Transverse colon (tissue), 4 donors: ENCODE results near the gene PSMD7. TPM values are rescaled to one million over a fixed set of nuclear protein-coding genes. Genes with fewer than 3 reads are reported as not detected.

Source experiments
- DNase-seq: peaks from one replicate; pipeline ENCODE4 v3.0.0-alpha.2; 2019
- H3K27ac ChIP-seq, 4 donors: fragments of 200-600 bp; sonication (generic); 2 replicates each; pipeline ENCODE4 v1.5.1; 2016 to 2018; ENCODE audit warnings: inconsistent platforms in 4 of 4
- H3K27me3 ChIP-seq: fragments of 200-600 bp; sonication (generic); 2 replicates; pipeline ENCODE4 v1.5.1; 2017; ENCODE audit warnings: inconsistent platforms
- H3K36me3 ChIP-seq, 4 donors: fragments of 200-600 bp; sonication (generic); 2 replicates each; pipeline ENCODE4 v1.5.1; 2017 to 2019; ENCODE audit warnings: inconsistent platforms in 4 of 4
- H3K4me1 ChIP-seq, 4 donors: fragments of 200-600 bp; sonication (generic); 2 replicates each; pipeline ENCODE4 v1.5.1; 2017 to 2020; ENCODE audit warnings: inconsistent platforms in 4 of 4
- H3K4me3 ChIP-seq, 4 donors: fragments of 200-600 bp; sonication (generic); 1 replicate in 1 of 4; 2 replicates in 3 of 4; pipeline versions ENCODE4 v1.5.1 to v1.6.1; 2017 to 2019; ENCODE audit warnings: inconsistent platforms in 4 of 4
- H3K9me3 ChIP-seq, 2 donors: fragments of 200-600 bp; sonication (generic); 2 replicates each; pipeline ENCODE4 v1.5.1; 2017 to 2019; ENCODE audit warnings: inconsistent platforms in 2 of 2
- EP300 ChIP-seq: sonication (generic); formaldehyde crosslinking; IDR thresholded peaks from one replicate; pipeline ENCODE4 v1.6.1; 2017; ENCODE audit warnings: antibody characterized with exemption, low read depth
- POLR2A ChIP-seq: fragments of 450-650 bp; IDR thresholded peaks from one replicate; pipeline ENCODE4 v1.6.1; 2016; ENCODE audit warnings: antibody characterized with exemption, mild to moderate bottlenecking, moderate library complexity
- POLR2AphosphoS5 ChIP-seq, 3 donors: sonication (generic); formaldehyde crosslinking; IDR thresholded peaks; one replicate each; pipeline ENCODE4 v1.6.1; 2016; ENCODE audit warnings: antibody characterized with exemption in 3 of 3
- WGBS, 2 donors: methylation state at CpG; one replicate each; pipeline ENCODE4 v1.1.5; 2018; ENCODE audit warnings: low coverage in 1 of 2; 5-methylcytosine and 5-hydroxymethylcytosine counted together
- in situ Hi-C, 4 donors: fragments of 200-750 bp; cut with MboI; loops; one replicate each; pipeline versions ENCODE4 v1.15.0 to v1.15.1; 2017; ENCODE audit warnings: low sequenced_read_pairs in 3 of 4, low pct_ligation_motif_present in 1 of 4, low pct_unique_long_range_greater_than_20kb in 1 of 4
- intact Hi-C: fragments of 100-400 bp; cut with DNase I; formaldehyde crosslinking; loops from one replicate; pipeline ENCODE4 v1.15.1; 2023; ENCODE audit warnings: low total_unique reads
- total RNA-seq, 4 donors: library from RNA; depleted of rRNA; stranded (reverse); fragments of >200 nt; gene quantifications; one replicate each; pipeline ENCODE4 v1.1.0, GENCODE V29; 2016
- TF ChIP-seq, protein P1 (sequence below), 5 experiments: fragments of 200-600 bp in 3 of 5; fragments of 450-650 bp in 2 of 5; sonication (generic) in 3 of 5; IDR thresholded peaks; 1 replicate in 2 of 5; 2 replicates in 3 of 5; pipeline ENCODE4 v1.5.1; 2016 to 2017; ENCODE audit warnings: antibody characterized with exemption in 5 of 5, inconsistent platforms in 3 of 5, mild to moderate bottlenecking in 2 of 5, moderate library complexity in 1 of 5

The PSMD7 gene
- total RNA-seq, 4 donors from 2014 or later: 32.2 to 145 (median 53.6) TPM

DNA sequence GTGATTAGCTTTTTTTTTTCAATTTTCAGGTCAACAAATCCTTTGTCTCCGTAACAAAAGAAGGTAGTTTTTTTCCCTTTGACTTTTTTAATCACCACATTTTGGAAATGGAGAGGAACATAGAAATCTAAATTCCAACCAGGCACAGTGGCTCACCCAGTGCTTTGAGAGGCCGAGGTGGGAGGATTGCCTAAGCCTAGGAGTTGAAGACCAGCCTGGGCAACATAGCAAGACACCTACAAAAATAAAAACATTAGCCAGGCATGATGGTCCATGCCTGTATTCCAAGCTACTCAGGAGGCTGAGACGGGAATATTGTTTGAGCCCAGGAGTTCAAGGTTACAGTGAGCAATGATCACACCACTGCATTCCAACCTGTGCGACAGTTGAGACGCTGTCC lies 5.7 kb downstream of the PSMD7 start:
- no peak overlapping the region for H3K4me3 ChIP-seq
- peaks cover 0 to 75% (median 35%) of the 10 kb centered on the region in 4 donors for H3K36me3 ChIP-seq
- no peak for TF ChIP-seq POLR2AphosphoS5 (IDR thresholded peaks at IDR 0.05)
- no peak for TF ChIP-seq EP300
- TF ChIP-seq, protein P1, sequence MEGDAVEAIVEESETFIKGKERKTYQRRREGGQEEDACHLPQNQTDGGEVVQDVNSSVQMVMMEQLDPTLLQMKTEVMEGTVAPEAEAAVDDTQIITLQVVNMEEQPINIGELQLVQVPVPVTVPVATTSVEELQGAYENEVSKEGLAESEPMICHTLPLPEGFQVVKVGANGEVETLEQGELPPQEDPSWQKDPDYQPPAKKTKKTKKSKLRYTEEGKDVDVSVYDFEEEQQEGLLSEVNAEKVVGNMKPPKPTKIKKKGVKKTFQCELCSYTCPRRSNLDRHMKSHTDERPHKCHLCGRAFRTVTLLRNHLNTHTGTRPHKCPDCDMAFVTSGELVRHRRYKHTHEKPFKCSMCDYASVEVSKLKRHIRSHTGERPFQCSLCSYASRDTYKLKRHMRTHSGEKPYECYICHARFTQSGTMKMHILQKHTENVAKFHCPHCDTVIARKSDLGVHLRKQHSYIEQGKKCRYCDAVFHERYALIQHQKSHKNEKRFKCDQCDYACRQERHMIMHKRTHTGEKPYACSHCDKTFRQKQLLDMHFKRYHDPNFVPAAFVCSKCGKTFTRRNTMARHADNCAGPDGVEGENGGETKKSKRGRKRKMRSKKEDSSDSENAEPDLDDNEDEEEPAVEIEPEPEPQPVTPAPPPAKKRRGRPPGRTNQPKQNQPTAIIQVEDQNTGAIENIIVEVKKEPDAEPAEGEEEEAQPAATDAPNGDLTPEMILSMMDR (IDR thresholded peaks at IDR 0.05): no peak
- no peak for TF ChIP-seq POLR2A
- intact Hi-C loops: no loop called here
- 94 to 95% methylated on average over 4 to 5 of the region's 5 CpGs for WGBS, 2 donors
- H3K9me3 ChIP-seq: no peaks in the 10 kb centered on the region
- H3K27me3 ChIP-seq: no peaks in the 10 kb centered on the region
- no peak for DNase-seq
- no peak overlapping the region for H3K27ac ChIP-seq
- peaks cover 10 to 21% (median 20%) of the 10 kb centered on the region in 4 donors for H3K4me1 ChIP-seq
- in situ Hi-C loops: loop anchor here in 2 of 4 donors (25.0 kb wide), 2 partner anchors 310 to 335 kb away; partner anchors contain the start of gene GLG1 (in 1 of the 2)

DNA sequence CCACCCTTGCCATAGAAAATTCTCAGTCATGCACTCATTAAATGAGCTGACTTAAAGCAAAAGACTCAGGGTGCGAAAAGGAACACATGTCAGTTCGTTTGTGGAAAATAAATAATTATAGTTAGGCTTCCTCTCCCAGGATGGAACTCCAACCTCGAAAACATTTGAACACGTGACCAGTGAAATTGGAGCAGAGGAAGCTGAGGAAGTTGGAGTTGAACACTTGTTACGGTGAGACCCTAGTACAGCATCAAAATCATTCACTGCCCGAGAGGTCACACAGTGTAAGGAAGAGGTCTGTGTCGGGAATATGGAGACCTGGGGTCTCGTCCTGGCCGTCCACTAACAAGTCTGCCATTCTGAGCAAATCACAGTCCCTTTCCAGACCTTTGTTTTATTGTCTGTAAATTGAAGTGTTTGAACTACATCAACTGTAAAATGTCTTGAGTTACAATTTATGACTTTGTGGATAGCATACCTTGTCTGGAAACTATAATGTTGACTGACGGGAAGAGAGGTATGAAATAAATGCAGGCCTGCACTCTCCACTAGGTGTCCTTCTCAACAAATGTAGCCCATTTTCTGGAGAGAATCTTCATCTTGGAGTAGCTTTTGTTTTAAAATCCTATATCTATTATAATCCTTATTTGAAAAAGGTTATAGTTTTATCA lies 7.7 kb downstream of the PSMD7 start:
- TF ChIP-seq, protein P1 (IDR thresholded peaks at IDR 0.05): peak in 4 of 5 experiments; percentile 30 to 46 (median 36)
- no peak for TF ChIP-seq POLR2A
- Histone ChIP-seq H3K4me3 (no peak overlapping the region), H3K27me3 (no peaks in the 10 kb centered on the region), H3K4me1 (peaks cover 0 to 4% (median 2%) of the 10 kb centered on the region in 4 donors), H3K27ac (no peak overlapping the region), H3K36me3 (peaks cover 0 to 75% (median 35%) of the 10 kb centered on the region in 4 donors), H3K9me3 (no peaks in the 10 kb centered on the region)
- intact Hi-C loops: no loop called here
- WGBS, 2 donors: 20 to 67% methylated on average over 1 to 10 of the region's 10 CpGs
- in situ Hi-C loops: loop anchor here in 2 of 4 donors (25.0 kb wide), 2 partner anchors 308 to 333 kb away; partner anchors contain the start of gene GLG1 (in 1 of the 2)
- DNase-seq: no peak

DNA sequence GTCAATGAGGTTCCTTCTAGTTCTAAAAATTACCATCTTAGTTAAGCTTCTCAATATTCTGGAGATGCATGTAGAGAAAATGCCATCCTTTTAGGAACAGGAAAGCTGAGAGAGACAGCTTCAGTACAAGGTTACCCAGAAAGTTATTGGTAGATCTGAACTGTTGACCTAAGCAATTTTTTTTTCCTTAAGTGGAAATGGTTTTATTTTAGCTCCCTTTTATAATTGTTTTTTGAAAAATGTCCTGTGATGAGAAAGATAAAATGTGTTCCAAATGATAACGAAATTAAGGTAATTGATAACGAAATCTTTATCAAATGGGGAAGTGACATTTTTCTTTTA lies 8.2 kb downstream of the PSMD7 start:
- no peak for DNase-seq
- Histone ChIP-seq H3K27ac (no peak overlapping the region), H3K9me3 (no peaks in the 10 kb centered on the region), H3K4me3 (no peak overlapping the region), H3K4me1 (no peaks in the 10 kb centered on the region), H3K36me3 (peaks cover 0 to 74% (median 35%) of the 10 kb centered on the region in 4 donors), H3K27me3 (no peaks in the 10 kb centered on the region)
- TF ChIP-seq POLR2A: no peak
- TF ChIP-seq, protein P1 (IDR thresholded peaks at IDR 0.05): no peak
- TF ChIP-seq EP300: no peak
- TF ChIP-seq POLR2AphosphoS5 (IDR thresholded peaks at IDR 0.05): no peak
- in situ Hi-C loops (loop anchor here in 2 of 4 donors (25.0 kb wide), 2 partner anchors 307 to 332 kb away; partner anchors contain the start of gene GLG1 (in 1 of the 2)), intact Hi-C loops (no loop called here)
- 85 to 94% methylated on average over 2 of the region's 2 CpGs for WGBS, 2 donors

DNA sequence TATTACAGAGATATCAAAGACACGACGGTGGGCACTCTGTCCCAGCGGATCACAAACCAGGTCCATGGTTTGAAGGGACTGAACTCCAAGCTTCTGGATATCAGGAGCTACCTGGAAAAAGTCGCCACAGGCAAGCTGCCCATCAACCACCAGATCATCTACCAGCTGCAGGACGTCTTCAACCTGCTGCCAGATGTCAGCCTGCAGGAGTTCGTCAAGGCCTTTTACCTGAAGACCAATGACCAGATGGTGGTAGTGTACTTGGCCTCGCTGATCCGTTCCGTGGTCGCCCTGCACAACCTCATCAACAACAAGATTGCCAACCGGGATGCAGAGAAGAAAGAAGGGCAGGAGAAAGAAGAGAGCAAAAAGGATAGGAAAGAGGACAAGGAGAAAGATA lies 8.7 kb downstream of the PSMD7 start:
- DNase-seq: no peak
- H3K36me3 ChIP-seq: peaks cover 0 to 70% (median 34%) of the 10 kb centered on the region in 4 donors
- no peak overlapping the region for H3K4me3 ChIP-seq
- no peaks in the 10 kb centered on the region for H3K27me3 ChIP-seq
- intact Hi-C loops: no loop called here
- TF ChIP-seq, protein P1 (IDR thresholded peaks at IDR 0.05): no peak
- no peak for TF ChIP-seq EP300
- no peak overlapping the region for H3K27ac ChIP-seq
- in situ Hi-C loops: loop anchor here in 2 of 4 donors (25.0 kb wide), 2 partner anchors 307 to 332 kb away; partner anchors contain the start of gene GLG1 (in 1 of the 2)
- 77 to 90% methylated on average over 6 to 11 of the region's 11 CpGs for WGBS, 2 donors
- H3K9me3 ChIP-seq: no peaks in the 10 kb centered on the region
- no peaks in the 10 kb centered on the region for H3K4me1 ChIP-seq
